Activated CD4-positive, alpha-beta T cell treated with anti-CD3 and anti-CD28 coated beads, Interleukin-2, amount 10 ng/mL, durations not matched to agents 24 days and 14 days (primary cell): ENCODE measurements around the gene CACNA2D3. TPM values are rescaled to one million over a fixed set of nuclear protein-coding genes. Genes with fewer than 3 reads are reported as not detected.
A peak's percentile ranks its signal among the peaks of the same experiment; 100 is the strongest.

ENCODE experiments used
- DNase-seq: peaks from one replicate; pipeline ENCODE4 v3.0.0; 2022
- H3K27ac Mint-ChIP-seq: one replicate; pipeline ENCODE4 v1.8.0; 2022; ENCODE audit warnings: mild to moderate bottlenecking, mixed read lengths
- H3K27me3 Mint-ChIP-seq: one replicate; pipeline ENCODE4 v1.8.0; 2022; ENCODE audit warnings: mixed read lengths
- H3K36me3 Mint-ChIP-seq: one replicate; pipeline ENCODE4 v1.8.0; 2022; ENCODE audit warnings: low read depth, mild to moderate bottlenecking, mixed read lengths
- H3K4me1 Mint-ChIP-seq: one replicate; pipeline ENCODE4 v1.8.0; 2021; ENCODE audit warnings: mixed read lengths
- H3K4me3 Mint-ChIP-seq: one replicate; pipeline ENCODE4 v1.8.0; 2022; ENCODE audit warnings: mild to moderate bottlenecking, moderate library complexity, mixed read lengths
- H3K9me3 Mint-ChIP-seq: one replicate; pipeline ENCODE4 v1.8.0; 2021; ENCODE audit warnings: mixed read lengths
- intact Hi-C: fragments of 100-400 bp; cut with micrococcal nuclease; formaldehyde crosslinking; loops from one replicate; pipeline ENCODE4 v1.15.1; 2023
- total RNA-seq: library from RNA; stranded (reverse); gene quantifications from 2 replicates; pipeline ENCODE4 v1.2.3, GENCODE V29; 2022

The CACNA2D3 gene
- total RNA-seq, 1 donor from 2014 or later, result not detected

DNA sequence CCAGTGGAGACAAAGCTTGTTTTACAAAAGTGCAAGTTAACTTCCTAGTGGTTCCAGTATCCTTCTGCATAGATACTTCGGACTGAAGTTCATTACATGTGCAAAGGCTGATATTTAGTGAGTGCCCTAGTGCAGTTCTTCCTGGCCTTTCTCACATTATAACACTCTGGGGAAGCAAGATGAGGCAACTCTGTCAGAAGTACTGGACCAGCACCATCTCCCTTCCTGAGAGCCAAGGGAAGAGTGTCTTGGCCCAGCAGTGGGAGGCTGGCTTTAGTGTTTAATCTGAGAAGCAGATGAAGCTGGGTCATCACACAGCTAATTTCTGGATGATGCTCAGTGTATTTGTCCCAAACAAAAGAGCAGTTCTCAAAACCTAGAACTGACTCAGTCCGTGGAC lies 397.7 kb downstream of the CACNA2D3 start:
- H3K36me3 Mint-ChIP-seq, result no peaks in the 10 kb centered on the region
- H3K27me3 Mint-ChIP-seq, result no peaks in the 10 kb centered on the region
- no peaks in the 10 kb centered on the region for H3K9me3 Mint-ChIP-seq
- peak; percentile 14 for DNase-seq
- H3K27ac Mint-ChIP-seq, result no peak overlapping the region
- H3K4me3 Mint-ChIP-seq, result no peak overlapping the region
- H3K4me1 Mint-ChIP-seq, result no peaks in the 10 kb centered on the region
- intact Hi-C loops, result no loop called here

GRCh38 chr3:54527521-54527920 lies 405.2 kb downstream of the CACNA2D3 start:
- no peak overlapping the region for H3K4me3 Mint-ChIP-seq
- no peaks in the 10 kb centered on the region for H3K36me3 Mint-ChIP-seq
- H3K4me1 Mint-ChIP-seq, result no peaks in the 10 kb centered on the region
- peaks cover 4% of the 10 kb centered on the region for H3K9me3 Mint-ChIP-seq
- intact Hi-C loops, result no loop called here
- H3K27me3 Mint-ChIP-seq, result no peaks in the 10 kb centered on the region
- no peak overlapping the region for H3K27ac Mint-ChIP-seq
- DNase-seq, result no peak

DNA sequence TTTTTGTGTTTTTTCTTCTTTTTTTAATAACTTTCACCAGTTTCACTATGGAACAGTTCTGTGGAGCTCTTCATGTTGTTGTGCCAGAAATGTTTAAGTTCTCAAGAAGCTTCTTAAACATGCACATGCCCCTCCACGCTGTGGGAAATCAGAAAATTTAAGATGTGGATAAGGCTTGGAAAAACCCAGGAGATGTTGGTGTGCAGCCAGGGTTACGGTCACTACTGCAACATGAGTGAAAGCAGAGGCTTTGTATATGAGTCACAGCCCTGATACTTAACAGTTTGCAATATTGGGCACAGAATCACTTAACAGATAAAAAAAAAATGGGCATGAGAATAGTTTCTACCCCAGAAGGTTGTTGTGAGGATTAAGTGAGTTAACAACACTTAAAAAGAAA lies 405.6 kb downstream of the CACNA2D3 start:
- Mint-ChIP-seq H3K27ac (no peak overlapping the region), H3K36me3 (no peaks in the 10 kb centered on the region), H3K27me3 (no peaks in the 10 kb centered on the region), H3K9me3 (peaks cover 4% of the 10 kb centered on the region), H3K4me3 (no peak overlapping the region), H3K4me1 (no peaks in the 10 kb centered on the region)
- intact Hi-C loops, result no loop called here
- DNase-seq, result no peak

- no peaks in the 10 kb centered on the region for H3K27me3 Mint-ChIP-seq
- no peak overlapping the region for H3K4me3 Mint-ChIP-seq
- no peak overlapping the region for H3K27ac Mint-ChIP-seq
- intact Hi-C loops, result no loop called here
- DNase-seq, result no peak
- H3K9me3 Mint-ChIP-seq, result peaks cover 4% of the 10 kb centered on the region
- H3K4me1 Mint-ChIP-seq, result no peaks in the 10 kb centered on the region
- no peaks in the 10 kb centered on the region for H3K36me3 Mint-ChIP-seq
Observed at GRCh38 chr3:54528668-54529067, 406.3 kb downstream of the CACNA2D3 start.

DNA sequence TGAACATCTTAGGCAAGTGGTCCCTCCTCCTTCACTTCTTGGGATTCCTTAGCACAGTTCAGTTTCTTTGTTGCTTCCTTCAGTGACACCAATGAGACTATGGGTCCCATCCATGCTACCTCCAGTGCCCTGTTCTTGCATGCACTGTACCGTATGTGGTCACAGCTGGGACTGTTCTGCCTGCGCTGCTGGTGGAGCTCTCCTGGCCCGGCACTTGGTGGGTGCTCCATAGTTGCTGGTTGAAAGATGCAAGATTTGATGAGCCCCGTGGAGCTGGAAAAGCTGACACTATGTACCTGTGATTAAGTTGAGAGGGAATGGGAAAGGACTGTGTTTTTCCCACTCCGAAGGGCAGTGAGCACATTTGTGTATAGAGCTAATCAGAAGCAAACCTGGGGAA lies 407.7 kb downstream of the CACNA2D3 start:
- no peak for DNase-seq
- Mint-ChIP-seq H3K4me1 (no peaks in the 10 kb centered on the region), H3K9me3 (peaks cover 4% of the 10 kb centered on the region), H3K4me3 (no peak overlapping the region), H3K27me3 (no peaks in the 10 kb centered on the region), H3K27ac (no peak overlapping the region), H3K36me3 (no peaks in the 10 kb centered on the region)
- intact Hi-C loops, result no loop called here

GRCh38 chr3:54530944-54531343 lies 408.6 kb downstream of the CACNA2D3 start:
- no peak overlapping the region for H3K4me3 Mint-ChIP-seq
- intact Hi-C loops, result no loop called here

DNA sequence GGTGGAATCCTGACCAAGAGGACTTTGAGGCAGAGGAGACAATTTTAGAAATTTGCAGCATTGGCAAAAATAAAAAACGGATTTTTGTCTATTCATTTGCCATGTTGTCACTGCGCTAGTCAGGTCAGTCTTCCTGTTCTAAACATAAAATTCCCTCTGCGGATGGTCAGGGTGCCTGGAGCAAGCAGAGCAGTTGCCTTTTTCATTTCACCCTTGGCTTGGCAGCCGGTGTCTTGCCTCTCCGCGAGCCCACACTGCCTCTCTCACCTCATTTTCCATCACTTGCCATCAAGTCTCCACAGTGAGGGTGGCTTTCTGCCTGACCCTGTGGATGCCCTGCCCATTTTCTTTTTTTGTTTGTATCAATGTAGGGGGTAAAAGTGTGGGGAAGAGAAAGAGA lies 409.4 kb downstream of the CACNA2D3 start:
- H3K9me3 Mint-ChIP-seq, result peaks cover 4% of the 10 kb centered on the region
- intact Hi-C loops, result no loop called here
- no peak overlapping the region for H3K27ac Mint-ChIP-seq
- no peaks in the 10 kb centered on the region for H3K36me3 Mint-ChIP-seq
- H3K27me3 Mint-ChIP-seq, result no peaks in the 10 kb centered on the region
- no peak for DNase-seq
- no peaks in the 10 kb centered on the region for H3K4me1 Mint-ChIP-seq
- no peak overlapping the region for H3K4me3 Mint-ChIP-seq

More at GRCh38 chr3:54530944-54531343, 408.6 kb downstream of the CACNA2D3 start:
- no peaks in the 10 kb centered on the region for H3K4me1 Mint-ChIP-seq
- no peaks in the 10 kb centered on the region for H3K27me3 Mint-ChIP-seq
- DNase-seq, result no peak
- H3K9me3 Mint-ChIP-seq, result peaks cover 4% of the 10 kb centered on the region
- no peaks in the 10 kb centered on the region for H3K36me3 Mint-ChIP-seq
- H3K27ac Mint-ChIP-seq, result no peak overlapping the region

GRCh38 chr3:54533856-54534255 lies 411.5 kb downstream of the CACNA2D3 start:
- no peaks in the 10 kb centered on the region for H3K36me3 Mint-ChIP-seq
- no peak overlapping the region for H3K27ac Mint-ChIP-seq
- H3K4me1 Mint-ChIP-seq, result no peaks in the 10 kb centered on the region
- H3K9me3 Mint-ChIP-seq, result no peaks in the 10 kb centered on the region
- no peaks in the 10 kb centered on the region for H3K27me3 Mint-ChIP-seq
- no peak for DNase-seq
- intact Hi-C loops, result no loop called here
- no peak overlapping the region for H3K4me3 Mint-ChIP-seq

GRCh38 chr3:54535619-54536018 lies 413.3 kb downstream of the CACNA2D3 start:
- H3K4me3 Mint-ChIP-seq, result no peak overlapping the region

GRCh38 chr3:54536450-54536849 lies 414.1 kb downstream of the CACNA2D3 start:
- no peak overlapping the region for H3K4me3 Mint-ChIP-seq
- H3K36me3 Mint-ChIP-seq, result no peaks in the 10 kb centered on the region
- H3K27me3 Mint-ChIP-seq, result no peaks in the 10 kb centered on the region
- H3K4me1 Mint-ChIP-seq, result no peaks in the 10 kb centered on the region
- no peaks in the 10 kb centered on the region for H3K9me3 Mint-ChIP-seq
- H3K27ac Mint-ChIP-seq, result no peak overlapping the region
- intact Hi-C loops, result no loop called here
- no peak for DNase-seq

More at GRCh38 chr3:54535619-54536018, 413.3 kb downstream of the CACNA2D3 start:
- H3K36me3 Mint-ChIP-seq, result no peaks in the 10 kb centered on the region
- H3K27me3 Mint-ChIP-seq, result no peaks in the 10 kb centered on the region
- intact Hi-C loops, result no loop called here
- H3K27ac Mint-ChIP-seq, result no peak overlapping the region
- no peak for DNase-seq
- H3K4me1 Mint-ChIP-seq, result no peaks in the 10 kb centered on the region
- no peaks in the 10 kb centered on the region for H3K9me3 Mint-ChIP-seq

DNA sequence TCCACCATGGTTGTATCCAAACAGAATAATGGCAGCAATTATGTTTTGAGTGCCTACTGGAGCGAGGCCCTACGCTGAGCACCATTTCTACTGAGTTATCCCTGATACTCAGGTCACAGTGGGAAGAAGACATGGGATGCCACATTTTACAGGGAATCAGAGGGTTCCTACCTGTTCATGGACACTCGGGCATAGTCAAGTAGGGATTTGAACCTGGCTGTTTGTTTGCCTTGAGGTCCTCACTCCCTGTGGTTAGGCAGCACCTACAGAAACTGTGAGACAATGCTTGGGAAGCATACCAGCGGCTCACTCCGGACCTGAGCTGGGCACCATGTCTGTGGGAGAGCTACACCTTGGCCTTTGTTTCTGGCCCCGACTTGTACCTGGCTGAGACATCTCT lies 415.2 kb downstream of the CACNA2D3 start:
- Mint-ChIP-seq H3K4me1 (no peaks in the 10 kb centered on the region), H3K9me3 (no peaks in the 10 kb centered on the region), H3K36me3 (no peaks in the 10 kb centered on the region), H3K27ac (no peak overlapping the region), H3K4me3 (no peak overlapping the region), H3K27me3 (no peaks in the 10 kb centered on the region)
- no peak for DNase-seq
- intact Hi-C loops, result no loop called here

GRCh38 chr3:54538346-54538745 lies 416.0 kb downstream of the CACNA2D3 start:
- Mint-ChIP-seq H3K4me1 (no peaks in the 10 kb centered on the region), H3K27me3 (no peaks in the 10 kb centered on the region), H3K4me3 (no peak overlapping the region), H3K9me3 (no peaks in the 10 kb centered on the region), H3K36me3 (no peaks in the 10 kb centered on the region), H3K27ac (no peak overlapping the region)
- intact Hi-C loops, result no loop called here
- DNase-seq, result no peak

- H3K4me3 Mint-ChIP-seq, result no peak overlapping the region
- no peak for DNase-seq
- H3K36me3 Mint-ChIP-seq, result no peaks in the 10 kb centered on the region
- no peaks in the 10 kb centered on the region for H3K4me1 Mint-ChIP-seq
- H3K27me3 Mint-ChIP-seq, result no peaks in the 10 kb centered on the region
- no peaks in the 10 kb centered on the region for H3K9me3 Mint-ChIP-seq
- H3K27ac Mint-ChIP-seq, result no peak overlapping the region
- intact Hi-C loops, result no loop called here
Observed at GRCh38 chr3:54541369-54541768, 419.0 kb downstream of the CACNA2D3 start.

DNA sequence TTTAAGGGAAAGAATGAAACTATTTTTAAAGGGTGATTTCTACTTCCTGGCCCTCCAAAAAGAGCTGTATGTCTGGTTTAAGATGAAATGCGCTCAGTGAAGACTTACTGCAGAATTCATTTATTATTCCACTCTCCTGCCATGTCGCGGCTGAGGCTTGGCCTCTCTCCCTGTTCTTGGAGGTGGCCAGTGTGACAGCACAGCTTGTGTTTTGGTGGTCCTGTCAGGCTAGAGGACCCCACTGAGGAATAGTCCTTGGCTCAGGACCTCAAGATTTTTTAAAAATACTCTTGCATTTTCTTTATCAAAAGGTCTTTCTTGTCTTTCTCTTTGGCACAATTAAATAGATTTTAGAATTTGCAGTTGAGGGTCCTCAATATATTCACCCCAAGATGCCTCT lies 421.1 kb downstream of the CACNA2D3 start:
- intact Hi-C loops, result no loop called here
- DNase-seq, result no peak
- H3K9me3 Mint-ChIP-seq, result no peaks in the 10 kb centered on the region
- H3K4me3 Mint-ChIP-seq, result no peak overlapping the region
- H3K4me1 Mint-ChIP-seq, result no peaks in the 10 kb centered on the region
- H3K36me3 Mint-ChIP-seq, result no peaks in the 10 kb centered on the region
- H3K27me3 Mint-ChIP-seq, result no peaks in the 10 kb centered on the region
- H3K27ac Mint-ChIP-seq, result no peak overlapping the region

DNA sequence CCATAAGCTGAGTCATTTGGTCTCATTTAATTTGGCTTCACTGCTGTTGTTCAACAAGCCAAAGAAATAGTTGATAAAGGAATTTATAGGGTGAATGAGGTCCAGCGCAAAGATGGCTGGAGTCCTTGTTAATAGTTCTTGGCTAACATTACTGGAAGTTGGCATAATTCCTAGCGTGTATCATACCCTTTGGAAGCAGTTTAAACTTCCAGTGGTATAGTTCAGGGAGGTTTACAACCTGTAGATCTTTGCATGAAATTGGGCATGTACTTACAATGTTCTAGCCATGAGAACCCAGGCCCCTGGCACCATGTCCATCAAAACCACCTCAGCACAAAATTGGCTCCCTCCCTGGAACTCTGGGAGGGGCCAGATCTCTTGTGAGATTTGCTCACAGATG lies 424.7 kb downstream of the CACNA2D3 start:
- Mint-ChIP-seq H3K36me3 (no peaks in the 10 kb centered on the region), H3K4me1 (no peaks in the 10 kb centered on the region), H3K27me3 (no peaks in the 10 kb centered on the region), H3K27ac (no peak overlapping the region), H3K4me3 (no peak overlapping the region), H3K9me3 (no peaks in the 10 kb centered on the region)
- no peak for DNase-seq
- intact Hi-C loops, result no loop called here
